HEK293T (cell line): ENCODE results near the gene CDH4.

ENCODE experiments used
- CTCF ChIA-PET: fragments of 350-600 bp; formaldehyde crosslinking; extraction: SDS; loops from one replicate; lab custom pipeline; 2021; ENCODE audit warnings: antibody characterized with exemption, inconsistent platforms; lab: Yijun Ruan, JAX
- POLR2A ChIA-PET: fragments of 350-600 bp; formaldehyde crosslinking; extraction: SDS; loops from one replicate; lab custom pipeline; 2020; ENCODE audit warnings: antibody characterized with exemption, inconsistent platforms; lab: Yijun Ruan, JAX
- DNase-seq: peaks from one replicate; pipeline ENCODE4 v3.0.0; 2012; ENCODE audit warnings: mixed read lengths; ENCODE audit errors: extremely low spot score
- ARNT ChIP-seq: fragments of 450-650 bp; IDR thresholded peaks from 2 replicates; pipeline ENCODE4 v1.6.1; 2017; ENCODE audit warnings: mild to moderate bottlenecking
- BHLHE40 ChIP-seq: fragments of 450-650 bp; IDR thresholded peaks from 2 replicates; pipeline ENCODE4 v1.6.1; 2016; ENCODE audit warnings: mild to moderate bottlenecking, moderate library complexity, borderline replicate concordance
- CTBP1 ChIP-seq: fragments of 450-650 bp; IDR thresholded peaks from 2 replicates; pipeline ENCODE4 v1.6.1; 2016; ENCODE audit warnings: borderline replicate concordance
- ELF4 ChIP-seq: fragments of 450-650 bp; IDR thresholded peaks from 2 replicates; pipeline ENCODE4 v1.6.1; 2017; ENCODE audit warnings: antibody characterized with exemption
- FOXA1 ChIP-seq: fragments of 450-650 bp; IDR thresholded peaks from 2 replicates; pipeline ENCODE4 v1.6.1; 2016; ENCODE audit warnings: mild to moderate bottlenecking
- FOXK2 ChIP-seq: fragments of 450-650 bp; IDR thresholded peaks from 2 replicates; pipeline ENCODE4 v1.6.1; 2016; ENCODE audit warnings: mild to moderate bottlenecking
- FOXM1 ChIP-seq: fragments of 450-650 bp; IDR thresholded peaks from 2 replicates; pipeline ENCODE4 v1.6.1; 2017; ENCODE audit warnings: mild to moderate bottlenecking, borderline replicate concordance
- HDGF ChIP-seq: fragments of 450-650 bp; IDR thresholded peaks from 2 replicates; pipeline ENCODE4 v1.6.1; 2017; ENCODE audit warnings: antibody characterized with exemption, borderline replicate concordance
- L3MBTL2 ChIP-seq: fragments of 450-650 bp; conservative IDR thresholded peaks from 2 replicates; pipeline ENCODE4 v1.6.1; 2016; ENCODE audit warnings: mild to moderate bottlenecking
- LEF1 ChIP-seq: fragments of 450-650 bp; IDR thresholded peaks from 2 replicates; pipeline ENCODE4 v1.6.1; 2017; ENCODE audit warnings: mild to moderate bottlenecking, borderline replicate concordance
- NFRKB ChIP-seq: fragments of 450-650 bp; IDR thresholded peaks from 2 replicates; pipeline ENCODE4 v1.6.1; 2016; ENCODE audit warnings: mild to moderate bottlenecking, moderate library complexity
- PKNOX1 ChIP-seq: fragments of 450-650 bp; IDR thresholded peaks from 2 replicates; pipeline ENCODE4 v1.6.1; 2016
- SP1 ChIP-seq: fragments of 450-650 bp; IDR thresholded peaks from 2 replicates; pipeline ENCODE4 v1.6.1; 2017
- SUZ12 ChIP-seq: fragments of 450-650 bp; IDR thresholded peaks from 2 replicates; pipeline ENCODE4 v1.6.1; 2016; ENCODE audit warnings: mild to moderate bottlenecking
- TARDBP ChIP-seq: fragments of 450-650 bp; IDR thresholded peaks from 2 replicates; pipeline ENCODE4 v1.6.1; 2016
- ZNF384 ChIP-seq: fragments of 450-650 bp; IDR thresholded peaks from 2 replicates; pipeline ENCODE4 v1.6.1; 2016

The CDH4 gene

GRCh38 chr20:61328911-61329558 is 77.0 kb downstream of the CDH4 start:
- CTCF ChIA-PET, result no interaction called here

GRCh38 chr20:61330441-61330840 is 78.4 kb downstream of the CDH4 start:
- no peak for TF ChIP-seq SUZ12
- TF ChIP-seq TARDBP, result no peak
- TF ChIP-seq PKNOX1, result no peak
- TF ChIP-seq ZNF384, result no peak
- TF ChIP-seq FOXA1, result no peak
- no peak for TF ChIP-seq FOXM1
- no peak for TF ChIP-seq LEF1
- TF ChIP-seq BHLHE40, result no peak
- no peak for TF ChIP-seq NFRKB
- TF ChIP-seq L3MBTL2, result no peak
- TF ChIP-seq CTBP1, result no peak
- no peak for TF ChIP-seq FOXK2
- no peak for TF ChIP-seq HDGF
- TF ChIP-seq SP1, result no peak
- no peak for TF ChIP-seq ELF4
- TF ChIP-seq ARNT, result no peak
- CTCF ChIA-PET, result no interaction called here
- POLR2A ChIA-PET, result no interaction called here
- DNase-seq, result no peak

More at GRCh38 chr20:61328911-61329558, 77.0 kb downstream of the CDH4 start:
- TF ChIP-seq FOXK2 (no peak), SP1 (no peak), FOXM1 (no peak), CTBP1 (no peak), ARNT (no peak), LEF1 (no peak), ELF4 (no peak), ZNF384 (no peak), L3MBTL2 (no peak), PKNOX1 (no peak), FOXA1 (no peak), NFRKB (no peak), HDGF (no peak), SUZ12 (no peak), TARDBP (no peak), BHLHE40 (no peak)
- POLR2A ChIA-PET, result no interaction called here
- no peak for DNase-seq

GRCh38 chr20:61331543-61331942 is 79.5 kb downstream of the CDH4 start:
- CTCF ChIA-PET, result no interaction called here
- DNase-seq, result no peak
- POLR2A ChIA-PET, result no interaction called here
- TF ChIP-seq PKNOX1, result no peak
- no peak for TF ChIP-seq ZNF384
- no peak for TF ChIP-seq SP1
- no peak for TF ChIP-seq BHLHE40
- TF ChIP-seq CTBP1, result no peak
- no peak for TF ChIP-seq FOXK2
- TF ChIP-seq FOXM1, result no peak
- TF ChIP-seq TARDBP, result no peak
- TF ChIP-seq L3MBTL2, result no peak
- TF ChIP-seq NFRKB, result no peak
- no peak for TF ChIP-seq ELF4
- TF ChIP-seq LEF1, result no peak
- TF ChIP-seq HDGF, result no peak
- no peak for TF ChIP-seq FOXA1
- TF ChIP-seq ARNT, result no peak
- TF ChIP-seq SUZ12, result no peak

GRCh38 chr20:61332016-61332975 is 80.2 kb downstream of the CDH4 start:
- no peak for TF ChIP-seq LEF1
- no peak for TF ChIP-seq ARNT
- ChIA-PET POLR2A (no interaction called here), CTCF (no interaction called here)
- DNase-seq, result no peak

GRCh38 chr20:61333484-61334108 is 81.5 kb downstream of the CDH4 start:
- no peak for DNase-seq
- POLR2A ChIA-PET, result no interaction called here
- TF ChIP-seq ARNT (no peak), SP1 (no peak), BHLHE40 (no peak), NFRKB (no peak), PKNOX1 (no peak), FOXA1 (no peak), FOXM1 (no peak), LEF1 (no peak), SUZ12 (no peak)
- CTCF ChIA-PET, result no interaction called here
